HG03060 (cell line): ENCODE measurements around the gene CKS1B.

ENCODE experiments used
- ATAC-seq: cut with Tn5 transposase; IDR thresholded peaks from one replicate; pipeline ENCODE4 v1.9.1; 2021; ENCODE audit warnings: low read depth, moderate number of reproducible peaks; ENCODE audit not compliant: unreplicated experiment

Gene CKS1B

GRCh38 chr1:154999571-155000410, 25.3 kb downstream of the CKS1B start:
- ATAC-seq = no peak

- no peak for ATAC-seq
Observed at GRCh38 chr1:155000411-155000725, 25.9 kb downstream of the CKS1B start.

DNA sequence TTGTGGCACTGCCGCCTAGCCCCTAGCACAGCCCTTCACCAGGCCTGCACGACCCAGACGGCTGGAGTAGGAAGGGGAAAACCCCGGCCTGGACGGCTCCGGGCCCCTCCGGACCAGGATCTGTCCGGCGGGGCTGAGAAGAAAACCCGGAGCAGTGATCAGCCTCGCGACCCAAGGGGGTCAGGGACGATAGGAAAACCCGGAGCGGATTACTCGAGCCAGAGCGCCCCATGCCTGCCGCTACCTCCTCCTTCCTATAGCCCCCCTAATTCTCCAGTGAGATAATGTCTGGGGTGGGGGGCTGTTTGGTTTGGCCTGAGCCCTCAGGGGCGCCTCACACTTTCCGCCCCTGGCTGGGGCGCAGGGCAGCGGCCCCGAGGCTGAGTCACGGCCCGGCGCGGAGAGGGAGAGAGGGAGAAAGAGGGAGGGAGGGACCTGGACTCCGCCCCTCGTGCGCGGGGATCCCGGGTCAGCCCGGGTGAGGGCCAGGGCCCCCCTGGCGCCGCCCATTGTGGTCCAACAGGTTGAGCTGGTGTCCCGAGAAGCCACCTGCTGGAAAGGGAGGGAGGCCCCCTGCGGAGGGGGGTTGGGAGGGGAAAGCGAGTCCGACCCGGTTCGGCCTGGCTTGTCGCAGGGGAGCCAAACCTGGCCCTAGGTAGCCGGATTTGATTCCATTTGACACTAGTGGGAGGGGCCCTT, 26.4 kb downstream of the CKS1B start:
- no peak for ATAC-seq

DNA sequence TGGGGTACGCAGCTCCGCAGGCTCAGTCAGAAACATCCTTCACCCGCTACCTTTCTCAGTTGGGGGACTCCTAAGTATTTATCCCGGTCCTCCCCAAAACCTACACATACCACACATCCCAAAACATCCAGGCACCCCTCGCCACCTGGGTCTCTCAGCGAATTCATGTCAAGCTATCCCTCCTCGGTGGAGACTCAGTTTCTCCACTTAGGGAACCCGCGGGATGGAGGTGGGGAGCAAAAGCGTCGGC, 26.9 kb downstream of the CKS1B start:
- ATAC-seq = no peak

- no peak for ATAC-seq
Observed at GRCh38 chr1:155001675-155002463, 27.4 kb downstream of the CKS1B start.

GRCh38 chr1:155002464-155003226, 28.2 kb downstream of the CKS1B start, which contains the start of gene ZBTB7B:
Gene ZBTB7B (plus strand): TSS chr1:155002802. CDS start chr1:155014661, 11,859 bp downstream.
- ATAC-seq = no peak

- ATAC-seq = no peak
Observed at GRCh38 chr1:155003227-155003765, 28.8 kb downstream of the CKS1B start.

- no peak for ATAC-seq
Observed at GRCh38 chr1:155003766-155004351, 29.4 kb downstream of the CKS1B start.

DNA sequence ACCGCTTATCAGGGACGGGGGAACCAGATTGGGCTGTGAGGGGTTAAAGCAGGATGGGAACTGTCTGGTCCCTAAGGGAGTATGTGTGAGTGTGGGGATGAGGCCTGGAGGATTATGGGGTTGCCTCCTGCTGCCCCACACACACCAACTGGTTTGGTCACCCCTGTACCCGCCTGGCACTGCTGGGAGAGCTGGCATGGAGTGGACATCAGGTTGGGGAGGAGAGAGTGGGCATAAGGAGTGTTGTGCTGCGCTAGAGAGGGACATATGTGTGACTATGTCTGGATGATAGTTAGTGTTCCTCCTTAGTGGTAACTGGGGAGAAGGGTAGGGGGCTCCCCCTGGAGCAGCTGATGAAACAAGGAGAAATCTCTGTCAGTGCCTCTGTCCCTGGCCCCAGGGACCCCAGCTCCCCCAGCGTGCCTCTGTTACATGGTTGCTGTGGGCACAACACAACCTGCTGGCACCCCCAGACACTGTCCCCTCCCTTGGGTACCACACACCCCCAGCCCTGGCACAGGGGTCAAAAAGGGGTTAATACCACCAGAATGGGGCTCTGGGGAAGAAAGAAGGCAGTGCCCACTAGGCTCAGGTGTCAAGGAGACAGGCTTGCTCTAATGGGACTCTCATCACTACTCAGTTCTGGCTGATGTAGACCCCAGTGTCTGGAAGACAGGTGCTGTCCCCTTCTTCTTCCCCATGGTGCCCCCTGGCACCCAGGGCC, 30.0 kb downstream of the CKS1B start:
- ATAC-seq = no peak

DNA sequence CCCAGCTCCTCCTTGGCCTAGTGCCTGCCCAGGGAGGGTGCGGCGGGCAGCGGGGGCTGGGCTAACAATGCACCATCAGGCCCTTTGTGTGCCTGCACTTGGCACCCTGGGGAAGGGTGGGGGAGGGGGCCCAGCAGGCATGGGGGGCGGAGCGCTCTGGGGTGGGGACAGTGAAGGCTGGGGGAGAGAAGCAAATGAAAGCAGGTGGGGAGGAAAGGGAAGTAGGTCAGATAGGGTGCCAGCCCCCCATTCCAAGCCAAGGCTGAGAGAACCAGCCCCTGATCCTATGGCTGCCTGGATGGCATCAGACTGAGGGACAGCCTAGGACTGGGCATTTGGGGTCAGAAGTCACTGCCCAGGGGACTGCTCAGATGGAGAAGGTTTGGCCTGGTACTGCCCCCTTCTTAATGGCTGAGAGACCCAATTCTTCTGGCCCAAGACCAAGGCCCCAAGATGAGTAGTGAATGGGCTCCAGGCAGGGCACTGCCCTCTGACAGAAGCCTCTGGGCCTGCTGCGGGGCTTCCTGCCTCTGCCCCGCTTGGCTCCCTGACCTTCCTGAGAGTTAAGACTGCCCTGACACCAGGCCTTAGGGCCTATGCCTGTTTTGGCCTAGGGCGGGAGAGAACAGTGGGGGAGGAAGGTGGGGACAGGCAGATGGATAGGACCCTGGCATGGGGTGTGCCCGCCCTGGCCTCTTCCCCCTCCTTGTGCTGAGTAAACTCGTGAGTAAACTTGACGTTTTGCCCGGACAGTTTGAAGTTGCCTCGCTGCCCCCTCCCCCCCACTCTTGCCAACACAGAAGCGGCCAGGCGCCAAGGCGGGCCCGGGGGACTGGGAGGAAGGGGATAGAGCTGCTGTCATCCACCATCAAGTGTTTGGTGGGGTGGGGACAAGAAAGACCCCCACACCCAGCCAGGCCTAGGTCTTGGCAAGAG, 30.9 kb downstream of the CKS1B start:
- ATAC-seq = no peak

- ATAC-seq = no peak
Observed at GRCh38 chr1:155006601-155007101, 32.2 kb downstream of the CKS1B start.

GRCh38 chr1:155007251-155007828, 32.9 kb downstream of the CKS1B start:
- ATAC-seq = no peak

- no peak for ATAC-seq
Observed at GRCh38 chr1:155008015-155008941, 33.8 kb downstream of the CKS1B start.

- ATAC-seq = no peak
Observed at GRCh38 chr1:155009221-155009711, 34.8 kb downstream of the CKS1B start.

DNA sequence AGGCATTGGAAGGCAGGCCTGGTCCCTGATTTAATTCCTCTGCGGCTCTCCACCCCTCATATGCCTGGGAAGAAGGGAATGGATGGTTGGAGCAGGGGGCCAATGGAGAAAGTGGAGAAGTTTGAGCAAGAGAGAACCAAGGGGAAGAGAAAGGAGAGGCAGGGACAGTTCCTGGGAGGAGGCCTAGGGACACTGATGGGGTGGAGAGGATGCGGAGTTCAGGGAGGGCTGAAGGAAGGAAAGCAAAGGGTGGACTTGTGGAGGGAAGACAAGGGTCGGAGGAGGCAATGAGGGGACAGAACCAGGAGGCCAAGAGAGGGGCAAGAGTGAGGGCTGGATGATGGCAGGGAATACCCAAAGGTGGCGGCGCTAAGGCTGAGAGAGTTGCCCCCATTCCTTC, 35.3 kb downstream of the CKS1B start:
- no peak for ATAC-seq

- no peak for ATAC-seq
Observed at GRCh38 chr1:155010211-155010918, 35.9 kb downstream of the CKS1B start.
